NCI-H526 treated with DMSO at 0.1 percent for 48 hours (cell line): ENCODE data around the gene ATAD3A.

ENCODE experiments used
- DNase-seq: peaks from one replicate; lab custom pipeline; 2025; lab: John Stamatoyannopoulos, UW

ATAD3A gene

GRCh38 chr1:1583347-1584010, 71.5 kb downstream of the ATAD3A start:
- no peak for DNase-seq
